ENCODE data around the gene IL22RA2. TPM values are rescaled to one million over a fixed set of nuclear protein-coding genes. Genes with fewer than 3 reads are reported as not detected.
"Not testable (repeated sequence)": the region's sequence is repeated elsewhere in the genome, so short reads cannot be mapped to it uniquely, and the experiment has no call there.

Gene IL22RA2
- total RNA-seq, result not detected

- DNase-seq, result no peak
These were observed at the start of gene IL22RA2 for GRCh38 chr6:137173501-137173900. Gene IL22RA2, minus strand, starts transcription at chr6:137173644. Its CDS starts 11,895 bp downstream, at chr6:137161749.

GRCh38 chr6:137222381-137222780 is 48.9 kb upstream of the IL22RA2 start:
- no peak for DNase-seq

- DNase-seq, result no peak
These were observed 46.3 kb upstream of the IL22RA2 start for GRCh38 chr6:137219664-137220252.

- peak; percentile 91 for DNase-seq
These were observed 45.6 kb upstream of the IL22RA2 start, which contains the start of gene IFNGR1 for GRCh38 chr6:137218917-137219663. Gene IFNGR1, minus strand, starts transcription at chr6:137219385. Its CDS starts 58 bp downstream, at chr6:137219327.

- DNase-seq, result peak; percentile 36
These were observed 45.1 kb upstream of the IL22RA2 start for GRCh38 chr6:137218473-137218916.

- no peak for DNase-seq
These were observed 44.5 kb upstream of the IL22RA2 start for GRCh38 chr6:137217801-137218472.

- DNase-seq, result no peak
These were observed 43.6 kb upstream of the IL22RA2 start for GRCh38 chr6:137216875-137217553.

GRCh38 chr6:137216106-137216505 is 42.7 kb upstream of the IL22RA2 start:
- DNase-seq, result no peak

- not testable (repeated sequence) for DNase-seq
These were observed 42.2 kb upstream of the IL22RA2 start for GRCh38 chr6:137215630-137216029.

- DNase-seq, result no peak
These were observed 41.5 kb upstream of the IL22RA2 start for GRCh38 chr6:137214931-137215330.

- DNase-seq, result no peak
These were observed 40.4 kb upstream of the IL22RA2 start for GRCh38 chr6:137213813-137214212.

GRCh38 chr6:137213331-137213740 is 39.9 kb upstream of the IL22RA2 start:
- no peak for DNase-seq

- no peak for DNase-seq
These were observed 38.5 kb upstream of the IL22RA2 start for GRCh38 chr6:137211910-137212309.

GRCh38 chr6:137210903-137211302 is 37.5 kb upstream of the IL22RA2 start:
- DNase-seq, result no peak

- DNase-seq, result no peak
These were observed 34.8 kb upstream of the IL22RA2 start for GRCh38 chr6:137208279-137208678.

- not testable (repeated sequence) for DNase-seq
These were observed 34.0 kb upstream of the IL22RA2 start for GRCh38 chr6:137207457-137207856.

GRCh38 chr6:137206577-137206976 is 33.1 kb upstream of the IL22RA2 start:
- DNase-seq, result no peak

GRCh38 chr6:137203256-137203655 is 29.8 kb upstream of the IL22RA2 start:
- no peak for DNase-seq

- DNase-seq, result no peak
These were observed 28.6 kb upstream of the IL22RA2 start for GRCh38 chr6:137202078-137202477.

- no peak for DNase-seq
These were observed 27.6 kb upstream of the IL22RA2 start for GRCh38 chr6:137201006-137201405.

GRCh38 chr6:137200288-137200687 is 26.8 kb upstream of the IL22RA2 start:
- no peak for DNase-seq

- no peak for DNase-seq
These were observed 24.5 kb upstream of the IL22RA2 start for GRCh38 chr6:137197684-137198645.

Measured in effector CD4-positive, alpha-beta T cell (primary cell).